ENCODE data around the gene KRTAP5-9.
"Not testable (repeated sequence)": the region's sequence is repeated elsewhere in the genome, so short reads cannot be mapped to it uniquely, and the experiment has no call there.

KRTAP5-9 gene

DNA sequence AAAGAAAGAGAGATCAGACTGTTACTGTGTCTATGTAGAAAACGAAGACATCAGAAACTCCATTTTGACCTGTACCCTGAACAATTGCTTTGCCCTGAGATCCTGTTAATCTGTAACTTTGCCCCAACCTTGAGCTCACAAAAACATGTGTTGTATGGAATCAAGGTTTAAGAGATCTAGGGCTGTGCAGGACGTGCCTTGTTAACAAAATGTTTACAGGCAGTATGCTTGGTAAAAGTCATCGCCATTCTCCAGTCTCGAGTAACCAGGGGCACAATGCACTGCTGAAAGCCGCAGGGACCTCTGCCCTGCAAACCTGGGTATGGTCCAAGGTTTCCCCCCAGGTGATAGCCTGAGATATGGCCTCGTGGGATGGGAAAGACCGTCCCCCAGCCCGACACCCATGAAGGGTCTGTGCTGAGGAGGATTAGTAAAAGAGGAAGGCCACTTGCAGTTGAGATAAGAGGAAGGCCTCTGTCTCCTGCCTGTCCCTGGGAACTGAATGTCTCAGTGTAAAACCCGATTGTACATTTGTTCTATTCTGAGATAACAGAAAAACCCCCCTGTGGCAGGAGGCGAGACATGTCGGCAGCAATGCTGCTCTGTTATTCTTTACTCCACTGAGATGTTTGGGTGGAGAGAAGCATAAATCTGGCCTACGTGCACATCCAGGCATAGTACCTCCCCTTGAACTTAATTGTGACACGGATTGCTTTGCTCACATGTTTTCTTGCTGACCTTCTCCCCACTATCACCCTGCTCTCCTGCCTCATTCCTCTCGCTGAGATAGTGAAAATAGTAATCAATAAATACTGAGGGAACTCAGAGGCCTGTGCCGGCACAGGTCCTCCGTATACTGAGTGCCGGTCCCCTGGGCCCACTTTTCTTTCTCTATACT lies 13.3 kb upstream of the KRTAP5-9 start:
- not testable (repeated sequence) for DNase-seq (ENCODE audit: low read depth in 2 of 2)

DNA sequence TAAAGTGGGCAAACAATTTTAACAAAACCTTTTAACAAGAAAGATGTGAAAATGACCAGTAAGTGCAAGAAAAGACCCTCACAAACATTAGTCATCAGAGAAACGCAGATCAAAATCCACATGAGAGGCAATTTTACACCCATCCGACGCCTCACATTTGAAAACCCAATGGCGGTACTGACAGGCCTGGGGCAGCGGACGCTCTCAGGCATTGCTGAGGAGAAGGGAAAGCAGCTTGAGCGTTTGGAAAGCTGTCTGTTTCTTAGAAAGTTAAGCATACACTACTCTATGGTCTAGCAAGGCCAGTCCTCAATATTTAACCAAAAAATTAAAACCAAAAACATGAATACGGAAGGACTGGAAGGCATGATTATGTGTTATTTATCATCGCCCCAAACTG lies 12.4 kb upstream of the KRTAP5-9 start:
- no peak for DNase-seq (ENCODE audit: low read depth in 2 of 2)

DNA sequence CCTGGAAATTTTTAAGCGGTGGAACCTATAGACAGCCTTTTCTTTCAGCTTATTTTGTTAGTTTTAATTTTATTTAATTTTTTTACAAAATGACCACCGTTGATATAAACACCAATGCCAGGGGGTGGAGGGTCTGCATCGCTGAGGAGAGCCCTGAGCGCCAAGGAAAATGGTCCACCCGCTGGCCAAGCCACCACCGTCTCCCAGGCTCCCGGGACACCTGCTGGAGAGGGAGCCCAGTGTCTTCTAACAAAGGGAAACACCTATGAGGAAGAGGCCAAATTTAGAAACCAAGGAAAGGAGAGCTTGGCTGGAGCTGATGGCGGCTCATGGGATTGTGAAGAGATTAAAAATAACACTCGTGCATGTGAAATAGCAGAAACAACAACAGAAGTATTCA lies 10.7 kb upstream of the KRTAP5-9 start:
- DNase-seq (ENCODE audit: low read depth in 2 of 2) = no peak

DNA sequence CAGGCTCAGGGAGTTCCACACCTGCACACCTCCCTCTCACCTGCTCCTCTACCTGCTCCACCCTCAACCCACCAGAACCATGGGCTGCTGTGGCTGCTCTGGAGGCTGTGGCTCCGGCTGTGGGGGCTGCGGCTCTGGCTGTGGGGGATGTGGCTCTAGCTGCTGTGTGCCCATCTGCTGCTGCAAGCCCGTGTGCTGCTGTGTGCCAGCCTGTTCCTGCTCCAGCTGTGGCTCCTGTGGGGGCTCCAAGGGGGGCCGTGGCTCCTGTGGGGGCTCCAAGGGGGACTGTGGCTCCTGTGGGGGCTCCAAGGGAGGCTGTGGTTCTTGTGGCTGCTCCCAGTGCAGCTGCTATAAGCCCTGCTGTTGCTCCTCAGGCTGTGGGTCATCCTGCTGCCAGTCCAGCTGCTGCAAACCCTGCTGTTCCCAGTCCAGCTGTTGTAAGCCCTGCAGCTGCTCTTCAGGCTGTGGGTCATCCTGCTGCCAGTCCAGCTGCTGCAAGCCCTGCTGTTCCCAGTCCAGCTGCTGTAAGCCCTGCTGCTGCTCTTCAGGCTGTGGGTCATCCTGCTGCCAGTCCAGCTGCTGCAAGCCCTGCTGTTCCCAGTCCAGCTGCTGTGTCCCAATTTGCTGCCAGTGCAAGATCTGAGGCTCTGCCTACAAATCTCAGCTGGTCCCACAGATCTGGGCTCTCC lies 10.1 kb upstream of the KRTAP5-9 start, which contains the start of gene KRTAP5-8:
TSS of gene KRTAP5-8 (plus strand) at position 49 of the 689 bp plus-strand sequence. CDS start at position 80, 31 bp downstream.
- DNase-seq (ENCODE audit: low read depth in 2 of 2) = not testable (repeated sequence)

DNA sequence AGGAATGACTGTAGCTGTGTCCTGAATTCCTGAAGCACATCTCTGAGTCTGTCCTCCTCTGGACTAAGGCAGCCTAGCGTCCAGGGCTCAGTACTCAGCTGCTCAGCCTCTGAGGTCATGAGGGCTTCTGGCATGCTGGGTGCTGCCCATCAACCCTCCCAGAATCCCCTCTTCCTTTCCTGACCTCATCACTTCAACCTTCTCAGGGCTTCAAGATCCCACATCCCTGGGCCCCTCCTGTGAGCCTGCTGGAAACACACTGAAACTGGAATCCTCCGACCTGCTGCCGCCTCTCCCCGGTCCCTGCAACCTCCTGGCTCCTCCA lies 9.6 kb upstream of the KRTAP5-9 start:
- no peak for DNase-seq (ENCODE audit: low read depth in 2 of 2)

DNA sequence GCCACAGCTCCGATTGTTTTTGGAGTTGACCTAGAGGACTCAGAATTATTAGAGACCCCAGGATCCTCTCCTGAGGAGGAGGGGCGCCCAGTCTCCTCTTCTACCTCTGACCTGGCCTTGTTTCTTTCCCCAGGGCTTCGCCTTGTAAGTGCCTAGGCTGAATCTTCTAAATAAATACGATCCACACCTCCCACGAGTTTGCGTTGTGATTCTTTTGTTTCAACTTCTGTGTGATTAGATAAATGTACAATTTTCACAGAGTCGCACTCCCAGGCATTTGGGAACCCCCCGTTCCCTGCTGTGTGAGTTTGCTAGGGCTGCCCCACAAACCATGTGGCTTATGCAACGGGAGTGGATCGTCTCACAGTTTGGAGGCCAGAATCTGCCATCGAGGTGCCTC lies 9.2 kb upstream of the KRTAP5-9 start:
- no peak for DNase-seq (ENCODE audit: low read depth in 2 of 2)

DNA sequence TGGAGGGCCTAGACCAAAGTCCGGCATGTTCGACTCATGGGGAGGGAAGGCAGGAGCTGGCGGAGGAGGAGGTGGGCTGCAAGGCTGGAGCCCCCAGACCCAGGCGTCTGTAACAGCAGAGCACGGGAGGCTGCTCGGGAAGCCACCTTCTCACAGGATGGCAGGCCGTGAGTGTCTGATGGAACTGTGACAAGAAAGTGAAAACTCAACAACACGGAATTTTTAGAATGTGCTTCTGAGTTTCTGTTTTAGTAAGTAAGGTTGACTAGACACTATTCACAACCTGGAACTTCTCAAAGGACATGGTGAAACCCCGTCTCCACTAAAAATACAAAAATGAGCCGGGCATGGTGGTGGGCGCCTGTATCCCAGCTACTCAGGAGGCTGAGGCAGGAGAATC lies 8.2 kb upstream of the KRTAP5-9 start:
- DNase-seq (ENCODE audit: low read depth in 2 of 2) = not testable (repeated sequence)

DNA sequence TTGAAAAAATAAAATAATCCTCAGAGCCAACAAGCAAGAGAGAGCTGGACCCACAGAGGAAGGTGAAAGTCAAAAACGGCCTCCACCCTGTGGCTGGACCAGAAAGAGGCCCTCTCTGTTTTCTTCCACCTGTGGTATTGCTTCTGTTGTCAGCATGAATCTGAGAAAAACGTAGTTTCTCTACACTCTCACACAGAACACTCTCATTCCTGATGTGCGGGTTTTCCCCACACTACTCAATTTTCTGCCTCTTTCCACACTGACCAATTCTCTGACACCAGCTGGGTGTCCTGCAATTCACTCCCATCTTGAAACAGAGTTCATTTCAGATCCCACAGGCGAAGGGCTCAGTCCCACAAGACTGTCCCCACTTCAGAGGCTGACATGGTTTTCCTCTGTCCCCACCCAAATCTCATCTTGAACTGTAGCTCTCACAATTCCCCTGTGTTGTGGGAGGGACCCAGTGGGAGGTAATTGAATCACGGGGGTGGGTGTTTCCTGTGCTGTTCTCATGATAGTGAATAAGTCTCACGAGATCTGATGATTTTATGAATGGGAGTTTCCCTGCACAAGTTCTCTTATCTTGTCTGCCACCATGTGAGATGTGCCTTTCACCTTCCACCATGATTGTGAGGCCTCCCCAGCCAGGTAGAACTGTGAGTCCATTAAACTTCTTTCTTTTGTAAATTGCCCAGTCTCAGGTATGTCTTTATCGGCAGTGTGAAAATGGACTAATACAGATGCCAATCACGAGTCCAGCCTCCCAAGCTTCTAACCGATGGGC lies 7.5 kb upstream of the KRTAP5-9 start:
- not testable (repeated sequence) for DNase-seq (ENCODE audit: low read depth in 2 of 2)

DNA sequence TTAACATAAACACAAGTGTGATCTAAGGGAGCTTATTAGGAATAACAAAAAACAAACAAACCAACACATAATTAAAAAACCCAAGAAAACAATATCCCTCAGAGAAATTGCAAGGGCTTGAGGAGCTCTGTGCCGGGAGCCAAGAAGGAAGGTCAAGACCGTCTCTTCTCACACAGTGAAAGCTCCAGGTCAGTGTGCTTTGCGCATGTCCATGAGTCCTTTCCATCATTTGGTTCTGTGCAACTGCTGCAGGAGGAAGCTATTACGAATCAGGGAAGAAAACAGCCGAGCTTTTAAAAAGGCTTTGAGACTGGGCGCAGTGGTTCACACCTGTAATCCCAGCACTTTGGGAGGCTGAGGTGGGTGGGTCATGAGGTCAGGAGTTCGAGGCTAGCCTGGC lies 5.8 kb upstream of the KRTAP5-9 start:
- DNase-seq (ENCODE audit: low read depth in 2 of 2) = no peak

DNA sequence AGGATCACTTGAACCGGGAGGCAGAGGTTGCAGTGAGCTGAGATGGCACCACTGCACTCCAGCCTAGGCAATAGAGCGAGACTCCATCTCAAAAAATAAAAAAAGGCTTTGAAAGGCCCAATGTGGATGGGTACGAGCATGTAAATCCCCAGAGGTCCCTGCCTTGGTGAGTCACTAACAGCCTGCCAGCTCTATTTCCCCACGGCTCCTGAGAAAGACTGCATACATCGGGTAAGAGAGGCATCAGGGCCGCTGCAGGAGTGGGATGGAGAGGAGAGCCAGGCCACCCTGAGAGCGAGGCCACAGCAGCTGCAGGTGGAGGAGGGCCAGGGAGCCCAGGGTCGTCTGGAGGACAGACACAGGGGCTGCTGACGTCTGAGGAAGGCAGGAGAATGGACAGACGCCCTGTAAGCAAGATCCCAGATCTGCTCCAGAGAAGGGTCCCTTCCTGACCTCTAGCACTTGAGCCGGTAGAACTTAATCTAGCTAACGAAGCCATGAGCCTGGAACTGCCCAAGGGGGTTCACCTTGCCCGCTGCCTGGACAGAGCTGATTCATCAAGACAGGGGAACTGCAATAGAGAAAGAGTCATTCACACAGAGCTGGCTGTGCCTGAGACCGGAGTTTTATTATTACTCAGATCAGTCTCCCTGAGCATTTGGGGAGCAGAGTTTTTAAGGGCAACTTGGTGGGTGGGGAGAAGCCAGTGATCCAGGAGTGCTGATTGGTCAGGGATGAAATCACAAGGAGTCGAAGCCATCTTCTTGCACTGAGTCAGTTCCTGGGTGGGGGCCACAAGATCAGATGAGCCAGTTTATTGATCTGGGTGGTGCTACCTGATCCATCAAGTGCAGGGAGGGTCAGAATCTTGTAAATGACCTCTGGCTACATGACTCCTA lies 5.1 kb upstream of the KRTAP5-9 start:
- no peak for DNase-seq (ENCODE audit: low read depth in 2 of 2)

DNA sequence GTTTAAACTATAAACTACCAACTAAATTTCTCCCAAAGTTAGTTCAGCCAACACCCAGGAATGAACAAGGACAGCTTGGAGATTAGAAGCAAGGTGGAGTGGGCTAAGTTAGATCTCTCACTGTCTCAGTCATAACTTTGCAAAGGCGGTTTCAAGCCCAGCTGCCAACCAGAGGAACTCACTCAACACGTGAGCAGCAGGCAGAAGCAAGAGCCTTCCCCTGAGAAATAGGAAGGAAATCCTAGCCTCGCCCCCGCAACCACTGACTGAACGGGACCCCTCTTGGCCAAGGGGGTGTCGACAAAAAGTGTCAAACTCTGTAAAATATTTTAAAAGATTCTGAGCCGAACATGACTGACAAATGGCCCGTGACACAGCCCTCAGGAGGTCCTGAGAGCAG lies 4.4 kb upstream of the KRTAP5-9 start:
- DNase-seq (ENCODE audit: low read depth in 2 of 2) = no peak

DNA sequence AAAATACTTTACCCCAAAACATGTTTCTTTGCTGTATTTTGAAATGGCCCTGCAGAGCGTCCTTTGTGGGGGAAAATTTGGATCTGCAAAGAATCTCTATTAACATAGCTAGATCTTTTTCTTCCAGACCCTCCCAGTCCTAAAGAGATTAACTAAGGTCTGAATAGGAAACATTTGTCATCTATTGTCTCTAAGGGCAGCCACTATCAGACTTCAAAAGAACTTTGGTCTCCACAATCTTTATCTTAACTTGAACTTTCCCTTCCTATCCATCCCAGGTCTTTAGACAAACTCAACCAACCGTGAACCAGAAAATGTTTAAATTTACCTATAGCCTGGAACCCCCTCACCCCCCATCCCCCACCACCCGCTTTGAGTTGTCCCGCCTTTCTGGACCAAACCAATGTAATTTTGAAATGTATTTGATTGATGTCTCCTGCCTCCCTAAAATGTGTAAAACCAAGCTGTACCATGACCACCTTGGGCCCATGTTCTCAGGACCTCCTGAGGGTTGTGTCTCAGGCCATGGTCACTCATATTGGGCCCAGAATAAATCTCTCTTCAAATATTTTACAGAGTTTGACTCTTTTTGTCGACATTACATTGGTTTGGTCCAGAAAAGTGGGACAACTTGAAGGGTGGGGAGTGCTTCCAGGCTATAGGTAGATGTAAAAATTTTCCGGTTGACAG lies 3.5 kb upstream of the KRTAP5-9 start:
- DNase-seq (ENCODE audit: low read depth in 2 of 2) = no peak

DNA sequence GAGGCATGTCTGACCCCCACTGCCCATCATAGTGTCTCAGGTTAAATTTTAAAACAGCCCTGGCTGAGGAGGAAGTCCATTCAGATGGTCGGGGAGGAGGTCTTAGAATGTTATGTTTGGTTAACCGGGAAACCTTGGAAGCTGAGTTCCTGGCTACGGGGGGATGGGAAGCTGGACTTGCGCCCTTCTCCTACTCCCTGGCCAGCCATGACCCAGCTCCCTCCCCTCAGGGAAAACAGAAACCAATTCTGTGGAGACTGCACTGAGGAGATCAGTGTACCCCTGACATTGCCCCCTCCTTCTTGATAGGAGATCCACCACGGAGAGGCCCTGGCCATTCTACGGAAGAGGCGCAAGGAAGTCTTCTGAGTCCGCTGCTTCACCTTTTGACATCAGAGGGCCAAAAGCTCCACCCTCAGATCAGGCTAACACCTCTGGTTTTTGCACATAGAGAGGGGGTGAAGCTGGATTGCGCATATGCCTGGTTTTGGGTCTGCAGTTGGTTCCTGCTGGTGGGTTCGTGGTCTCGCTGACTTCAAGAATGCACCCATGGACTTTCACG lies 2.7 kb upstream of the KRTAP5-9 start:
- DNase-seq (ENCODE audit: low read depth in 2 of 2) = no peak

DNA sequence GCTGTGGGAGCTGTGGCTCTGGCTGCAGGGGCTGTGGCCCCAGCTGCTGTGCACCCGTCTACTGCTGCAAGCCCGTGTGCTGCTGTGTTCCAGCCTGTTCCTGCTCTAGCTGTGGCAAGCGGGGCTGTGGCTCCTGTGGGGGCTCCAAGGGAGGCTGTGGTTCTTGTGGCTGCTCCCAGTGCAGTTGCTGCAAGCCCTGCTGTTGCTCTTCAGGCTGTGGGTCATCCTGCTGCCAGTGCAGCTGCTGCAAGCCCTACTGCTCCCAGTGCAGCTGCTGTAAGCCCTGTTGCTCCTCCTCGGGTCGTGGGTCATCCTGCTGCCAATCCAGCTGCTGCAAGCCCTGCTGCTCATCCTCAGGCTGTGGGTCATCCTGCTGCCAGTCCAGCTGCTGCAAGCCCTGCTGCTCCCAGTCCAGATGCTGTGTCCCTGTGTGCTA lies 514 bp downstream of the KRTAP5-9 start:
- no peak for DNase-seq (ENCODE audit: low read depth in 2 of 2)

DNA sequence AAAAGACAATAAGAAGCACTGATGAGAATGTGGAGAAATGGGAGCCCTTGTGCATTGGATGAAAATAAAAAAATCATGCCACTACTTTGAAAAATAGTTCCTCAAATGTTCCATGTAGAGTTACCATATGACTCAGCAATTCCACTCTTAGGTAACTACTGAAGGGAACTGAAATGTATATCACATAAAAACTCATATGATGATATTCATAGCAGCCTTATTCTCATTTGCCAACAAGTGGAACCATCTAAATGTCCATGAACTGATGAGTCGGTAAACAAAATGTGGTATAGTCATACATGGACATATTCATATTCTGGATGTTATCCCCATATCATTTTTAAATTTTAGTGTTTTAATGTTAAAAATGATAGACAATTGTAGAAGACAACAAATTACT lies 3.5 kb downstream of the KRTAP5-9 start:
- DNase-seq (ENCODE audit: low read depth in 2 of 2) = no peak

DNA sequence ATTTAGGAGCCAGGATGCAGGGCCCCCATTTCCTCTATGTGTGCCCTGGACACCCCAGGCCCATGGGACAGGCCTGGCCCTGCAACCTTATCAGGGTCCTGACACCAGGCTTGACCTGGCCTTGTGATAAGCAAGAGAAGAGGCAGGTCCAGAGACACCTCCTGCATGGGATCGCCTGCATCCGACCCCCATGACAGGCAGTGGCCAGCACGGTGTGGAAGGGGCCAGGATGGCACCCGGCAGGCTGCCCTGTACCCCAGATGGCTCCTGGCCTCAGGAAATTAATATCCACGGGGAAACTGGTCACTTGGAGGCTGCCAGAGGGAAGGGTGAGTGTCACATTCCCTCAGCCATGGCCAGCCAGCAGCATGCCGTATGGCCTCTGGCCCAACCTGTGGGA lies 6.8 kb downstream of the KRTAP5-9 start:
- DNase-seq (ENCODE audit: low read depth in 2 of 2) = no peak

DNA sequence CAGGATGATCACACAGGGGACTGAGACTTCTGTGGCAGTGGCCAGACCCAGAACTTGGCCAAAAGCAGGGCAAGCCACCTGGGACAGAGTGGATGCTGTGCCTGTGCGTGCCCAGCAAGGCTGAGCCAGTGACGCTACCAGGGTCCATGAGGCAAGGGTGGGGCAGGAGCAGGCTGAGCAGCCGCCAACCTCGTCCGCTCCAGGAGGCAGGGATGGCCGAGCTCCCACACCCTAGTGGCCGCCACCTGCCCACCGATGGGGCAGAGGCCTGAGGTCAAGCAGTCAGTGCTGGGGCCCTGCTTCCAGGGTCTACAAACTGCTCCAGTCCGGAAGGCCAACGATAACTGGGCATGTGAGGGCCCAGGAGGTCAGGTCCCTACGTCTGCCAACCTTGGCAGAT lies 7.3 kb downstream of the KRTAP5-9 start:
- no peak for DNase-seq (ENCODE audit: low read depth in 2 of 2)

DNA sequence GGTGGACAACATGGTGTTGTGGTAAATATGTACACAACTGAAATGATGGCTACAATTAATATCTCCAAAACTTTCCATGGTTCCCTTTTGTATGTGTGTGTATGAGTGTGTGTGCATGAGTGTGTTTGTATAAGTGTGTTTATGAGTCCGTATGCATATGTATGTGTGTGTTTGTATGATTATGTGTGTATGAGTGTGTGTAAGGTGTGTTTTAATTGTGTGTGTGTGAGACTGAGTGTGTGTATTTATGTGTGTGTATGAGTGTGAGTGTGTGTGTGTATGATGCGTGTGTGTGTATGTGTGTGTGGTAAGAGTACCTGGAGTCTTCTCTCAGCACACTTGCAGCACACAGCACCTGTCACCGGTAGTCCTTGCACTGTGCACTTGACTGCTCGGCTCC lies 7.8 kb downstream of the KRTAP5-9 start:
- no peak for DNase-seq (ENCODE audit: low read depth in 2 of 2)

DNA sequence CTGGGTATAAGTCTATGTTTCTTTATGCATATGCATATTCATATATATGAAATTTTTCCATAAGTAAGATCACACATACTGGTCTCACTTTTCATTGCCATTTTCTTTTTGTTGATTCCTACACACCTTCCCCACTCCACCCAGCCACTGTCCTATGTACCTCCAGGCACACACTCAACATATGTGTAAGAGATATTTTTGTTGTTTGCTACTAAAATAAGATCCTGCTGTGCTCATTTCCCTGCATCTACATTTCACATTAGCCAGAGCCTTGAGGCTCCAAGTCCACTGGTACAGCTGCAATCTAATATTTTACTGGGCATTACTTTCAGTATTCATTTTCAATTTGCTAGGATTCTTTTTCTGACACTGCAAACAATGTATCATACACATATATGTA lies 9.0 kb downstream of the KRTAP5-9 start:
- no peak for DNase-seq (ENCODE audit: low read depth in 2 of 2)

DNA sequence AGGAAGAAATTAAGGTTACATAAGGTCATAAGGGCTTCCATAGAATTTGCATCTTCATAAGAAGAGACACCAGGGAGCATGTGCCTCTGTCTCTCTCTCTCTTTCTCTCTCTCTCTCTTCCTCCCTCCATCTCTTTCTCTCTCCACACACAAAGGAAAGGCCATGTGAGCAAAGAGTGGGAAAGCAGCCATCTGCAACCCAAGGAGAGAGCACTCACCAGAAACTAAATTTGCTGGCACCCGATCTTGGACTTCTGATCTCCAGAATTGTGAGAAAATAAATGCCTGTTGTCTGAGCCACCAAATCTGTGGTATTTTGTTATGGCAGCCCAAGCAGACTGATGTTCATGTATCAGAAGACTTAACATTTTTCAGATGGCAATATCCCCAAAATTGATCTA lies 10.8 kb downstream of the KRTAP5-9 start:
- DNase-seq (ENCODE audit: low read depth in 2 of 2) = no peak
